ENCODE results near the gene C1QL2. TPM values are rescaled to one million over a fixed set of nuclear protein-coding genes. Genes with fewer than 3 reads are reported as not detected.

Gene C1QL2
- total and polyA plus RNA-seq, 12 donors = 0.03 TPM; not detected in 11

GRCh38 chr2:119137502-119137901 is 21.0 kb downstream of the C1QL2 start:
- H3K9me3 ChIP-seq = no peaks in the 10 kb centered on the region
- 74 to 77% methylated on average over 11 of the region's 11 CpGs for WGBS, 2 donors
- TF ChIP-seq CTCF (IDR thresholded peaks at IDR 0.05) = no peak
- H3K4me3 ChIP-seq = no peak overlapping the region
- intact Hi-C loops (cut with DNase I) = no loop called here
- H3K27ac ChIP-seq = no peak overlapping the region
- peaks cover 0 to 48% (median 22%) of the 10 kb centered on the region in 7 donors for H3K27me3 ChIP-seq
- ATAC-seq (no peak), DNase-seq (no peak)
- H3K4me1 ChIP-seq = no peaks in the 10 kb centered on the region
- no peaks in the 10 kb centered on the region for H3K36me3 ChIP-seq

GRCh38 chr2:119136872-119137271 is 21.7 kb downstream of the C1QL2 start:
- Histone ChIP-seq H3K27ac (no peak overlapping the region), H3K27me3 (peaks cover 0 to 52% (median 22%) of the 10 kb centered on the region in 7 donors), H3K9me3 (no peaks in the 10 kb centered on the region), H3K36me3 (no peaks in the 10 kb centered on the region), H3K4me1 (no peaks in the 10 kb centered on the region), H3K4me3 (no peak overlapping the region)
- ATAC-seq = no peak
- TF ChIP-seq CTCF (IDR thresholded peaks at IDR 0.05) = no peak
- WGBS, 2 donors = 76 to 83% methylated on average over 8 of the region's 8 CpGs
- DNase-seq = no peak
- intact Hi-C loops (cut with DNase I) = no loop called here

- Histone ChIP-seq H3K4me1 (no peaks in the 10 kb centered on the region), H3K4me3 (no peak overlapping the region), H3K27me3 (peaks cover 0 to 54% (median 26%) of the 10 kb centered on the region in 7 donors), H3K27ac (no peak overlapping the region), H3K9me3 (no peaks in the 10 kb centered on the region), H3K36me3 (no peaks in the 10 kb centered on the region)
- 58 to 65% methylated on average over 7 of the region's 7 CpGs for WGBS, 2 donors
- ATAC-seq = no peak
- TF ChIP-seq CTCF (IDR thresholded peaks at IDR 0.05) = no peak
- no peak for DNase-seq
- intact Hi-C loops (cut with DNase I) = no loop called here
These were observed 22.5 kb downstream of the C1QL2 start for GRCh38 chr2:119136093-119136492.

GRCh38 chr2:119134775-119135174 is 23.8 kb downstream of the C1QL2 start:
- no peaks in the 10 kb centered on the region for H3K9me3 ChIP-seq
- intact Hi-C loops (cut with DNase I) = no loop called here
- H3K4me3 ChIP-seq = no peak overlapping the region
- DNase-seq (no peak), ATAC-seq (no peak)
- H3K27ac ChIP-seq = no peak overlapping the region
- TF ChIP-seq CTCF (IDR thresholded peaks at IDR 0.05) = no peak
- H3K27me3 ChIP-seq = peaks cover 0 to 65% (median 35%) of the 10 kb centered on the region in 7 donors
- WGBS, 2 donors = 70 to 71% methylated on average over 10 of the region's 10 CpGs
- H3K36me3 ChIP-seq = no peaks in the 10 kb centered on the region
- no peaks in the 10 kb centered on the region for H3K4me1 ChIP-seq
